Gastroesophageal sphincter (tissue), 2 donors: Measurements from ENCODE around the gene CCNDBP1.

ENCODE experiments used
- POLR2A ChIP-seq, 2 donors: fragments of 450-650 bp; IDR thresholded peaks; one replicate each; pipeline ENCODE4 v1.6.1; 2017; ENCODE audit warnings: antibody characterized with exemption in 2 of 2, mild to moderate bottlenecking in 2 of 2, moderate library complexity in 1 of 2
- POLR2AphosphoS5 ChIP-seq: sonication (generic); formaldehyde crosslinking; IDR thresholded peaks from one replicate; pipeline ENCODE4 v1.6.1; 2017; ENCODE audit warnings: antibody characterized with exemption

- TF ChIP-seq POLR2AphosphoS5 (no peak), POLR2A (IDR thresholded peaks at IDR 0.05) (no peak)
These were observed 33.5 kb upstream of the CCNDBP1 start for GRCh38 chr15:43151688-43152087.
